SK-N-SH treated with all-trans-retinoic acid at 6 μM for 48 hours (cell line): ENCODE results near the gene SEH1L.

Source experiments
- ATAC-seq: fragments of 200-7000 bp; cut with Tn5 transposase; 3 replicates; pipeline ENCODE4 v1.9.1; 2020; ENCODE audit warnings: mild to moderate bottlenecking, moderate library complexity
- ARNTL ChIP-seq: fragments of 450-650 bp; formaldehyde crosslinking; IDR thresholded peaks from 2 replicates; pipeline ENCODE4 v1.5.0; 2020; ENCODE audit warnings: low read depth, mild to moderate bottlenecking, moderate library complexity, borderline replicate concordance
- BACH2 ChIP-seq: fragments of 250-450 bp; sonication (Bioruptor Pico); IDR thresholded peaks from 2 replicates; pipeline ENCODE4 v1.9.0; 2021; ENCODE audit warnings: mild to moderate bottlenecking, borderline replicate concordance
- CSDC2 ChIP-seq: fragments of 250-450 bp; sonication (Bioruptor Pico); IDR thresholded peaks from 2 replicates; pipeline ENCODE4 v1.5.0; 2020; ENCODE audit warnings: mild to moderate bottlenecking, moderate library complexity
- ESRRG ChIP-seq: fragments of 250-450 bp; sonication (Bioruptor Pico); IDR thresholded peaks from 2 replicates; pipeline ENCODE4 v1.6.1; 2021; ENCODE audit warnings: mild to moderate bottlenecking
- GLIS3 ChIP-seq: fragments of 250-450 bp; sonication (Bioruptor Pico); IDR thresholded peaks from 2 replicates; pipeline ENCODE4 v1.5.0; 2020; ENCODE audit warnings: mild to moderate bottlenecking, moderate library complexity
- ISL1 ChIP-seq: fragments of 250-450 bp; sonication (Bioruptor Pico); IDR thresholded peaks from 2 replicates; pipeline ENCODE4 v2.1.2; 2022; ENCODE audit warnings: mild to moderate bottlenecking, moderate library complexity
- OSR1 ChIP-seq: fragments of 250-450 bp; sonication (Bioruptor Pico); IDR thresholded peaks from 2 replicates; pipeline ENCODE4 v1.8.0; 2022; ENCODE audit warnings: moderate library complexity, mild to moderate bottlenecking, inconsistent platforms
- PATZ1 ChIP-seq: fragments of 250-450 bp; sonication (Bioruptor Pico); IDR thresholded peaks from 2 replicates; pipeline ENCODE4 v1.8.0; 2020; ENCODE audit warnings: mild to moderate bottlenecking, moderate library complexity, borderline replicate concordance
- PPARA ChIP-seq: fragments of 250-450 bp; sonication (Bioruptor Pico); IDR thresholded peaks from 2 replicates; pipeline ENCODE4 v1.5.0; 2020; ENCODE audit warnings: mild to moderate bottlenecking, borderline replicate concordance
- RARB ChIP-seq: fragments of 250-450 bp; sonication (Bioruptor Pico); IDR thresholded peaks from 2 replicates; pipeline ENCODE4 v1.8.0; 2021; ENCODE audit warnings: mild to moderate bottlenecking, moderate library complexity
- SNAI2 ChIP-seq: fragments of 250-450 bp; sonication (Bioruptor Pico); IDR thresholded peaks from 2 replicates; pipeline ENCODE4 v1.5.0; 2020; ENCODE audit warnings: mild to moderate bottlenecking, moderate library complexity
- TOX ChIP-seq: fragments of 250-450 bp; sonication (Bioruptor Pico); IDR thresholded peaks from 2 replicates; pipeline ENCODE4 v1.8.0; 2021; ENCODE audit warnings: mild to moderate bottlenecking, moderate library complexity, borderline replicate concordance
- ZC3H10 ChIP-seq: fragments of 250-450 bp; sonication (Bioruptor Pico); IDR thresholded peaks from 2 replicates; pipeline ENCODE4 v1.5.1; 2021; ENCODE audit warnings: mild to moderate bottlenecking, moderate library complexity
- ZFP3 ChIP-seq: fragments of 250-450 bp; sonication (Bioruptor Pico); IDR thresholded peaks from 2 replicates; pipeline ENCODE4 v1.5.0; 2020; ENCODE audit warnings: mild to moderate bottlenecking, moderate library complexity
- ZFP30 ChIP-seq: fragments of 450-650 bp; formaldehyde crosslinking; IDR thresholded peaks from 2 replicates; pipeline ENCODE4 v1.5.0; 2022; ENCODE audit warnings: mild to moderate bottlenecking, moderate library complexity
- ZNF565 ChIP-seq: fragments of 450-650 bp; formaldehyde crosslinking; conservative IDR thresholded peaks from 2 replicates; pipeline ENCODE4 v1.5.0; 2020; ENCODE audit warnings: low read depth, mild to moderate bottlenecking, moderate library complexity
- ZNF70 ChIP-seq: fragments of 450-650 bp; formaldehyde crosslinking; IDR thresholded peaks from 2 replicates; pipeline ENCODE4 v1.5.0; 2020; ENCODE audit warnings: mild to moderate bottlenecking, moderate library complexity
- ZNF8 ChIP-seq: fragments of 450-650 bp; formaldehyde crosslinking; IDR thresholded peaks from 2 replicates; pipeline ENCODE4 v1.5.0; 2020; ENCODE audit warnings: mild to moderate bottlenecking, moderate library complexity
- TF ChIP-seq, protein P1 (sequence below): fragments of 250-450 bp; sonication (Bioruptor Pico); IDR thresholded peaks from 2 replicates; pipeline ENCODE4 v1.5.0; 2020; ENCODE audit warnings: mild to moderate bottlenecking, moderate library complexity
- TF ChIP-seq, protein P2 (sequence below): fragments of 250-450 bp; sonication (Bioruptor Pico); IDR thresholded peaks from 2 replicates; pipeline ENCODE4 v1.8.0; 2021; ENCODE audit warnings: low read depth, mild to moderate bottlenecking, moderate library complexity, borderline replicate concordance
- TF ChIP-seq, protein P3 (sequence below): fragments of 250-450 bp; sonication (Bioruptor Pico); IDR thresholded peaks from 2 replicates; pipeline ENCODE4 v1.5.1; 2021; ENCODE audit warnings: mild to moderate bottlenecking, moderate library complexity

Gene SEH1L

GRCh38 chr18:12990123-12990475, 42.3 kb downstream of the SEH1L start:
- TF ChIP-seq GLIS3 (no peak), ISL1 (CRISPR knock-in tag) (no peak), OSR1 (CRISPR knock-in tag) (no peak), PATZ1 (CRISPR knock-in tag) (no peak)
- TF ChIP-seq, protein P1, sequence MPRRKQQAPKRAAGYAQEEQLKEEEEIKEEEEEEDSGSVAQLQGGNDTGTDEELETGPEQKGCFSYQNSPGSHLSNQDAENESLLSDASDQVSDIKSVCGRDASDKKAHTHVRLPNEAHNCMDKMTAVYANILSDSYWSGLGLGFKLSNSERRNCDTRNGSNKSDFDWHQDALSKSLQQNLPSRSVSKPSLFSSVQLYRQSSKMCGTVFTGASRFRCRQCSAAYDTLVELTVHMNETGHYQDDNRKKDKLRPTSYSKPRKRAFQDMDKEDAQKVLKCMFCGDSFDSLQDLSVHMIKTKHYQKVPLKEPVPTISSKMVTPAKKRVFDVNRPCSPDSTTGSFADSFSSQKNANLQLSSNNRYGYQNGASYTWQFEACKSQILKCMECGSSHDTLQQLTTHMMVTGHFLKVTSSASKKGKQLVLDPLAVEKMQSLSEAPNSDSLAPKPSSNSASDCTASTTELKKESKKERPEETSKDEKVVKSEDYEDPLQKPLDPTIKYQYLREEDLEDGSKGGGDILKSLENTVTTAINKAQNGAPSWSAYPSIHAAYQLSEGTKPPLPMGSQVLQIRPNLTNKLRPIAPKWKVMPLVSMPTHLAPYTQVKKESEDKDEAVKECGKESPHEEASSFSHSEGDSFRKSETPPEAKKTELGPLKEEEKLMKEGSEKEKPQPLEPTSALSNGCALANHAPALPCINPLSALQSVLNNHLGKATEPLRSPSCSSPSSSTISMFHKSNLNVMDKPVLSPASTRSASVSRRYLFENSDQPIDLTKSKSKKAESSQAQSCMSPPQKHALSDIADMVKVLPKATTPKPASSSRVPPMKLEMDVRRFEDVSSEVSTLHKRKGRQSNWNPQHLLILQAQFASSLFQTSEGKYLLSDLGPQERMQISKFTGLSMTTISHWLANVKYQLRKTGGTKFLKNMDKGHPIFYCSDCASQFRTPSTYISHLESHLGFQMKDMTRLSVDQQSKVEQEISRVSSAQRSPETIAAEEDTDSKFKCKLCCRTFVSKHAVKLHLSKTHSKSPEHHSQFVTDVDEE (CRISPR knock-in tag): no peak
- TF ChIP-seq, protein P2, sequence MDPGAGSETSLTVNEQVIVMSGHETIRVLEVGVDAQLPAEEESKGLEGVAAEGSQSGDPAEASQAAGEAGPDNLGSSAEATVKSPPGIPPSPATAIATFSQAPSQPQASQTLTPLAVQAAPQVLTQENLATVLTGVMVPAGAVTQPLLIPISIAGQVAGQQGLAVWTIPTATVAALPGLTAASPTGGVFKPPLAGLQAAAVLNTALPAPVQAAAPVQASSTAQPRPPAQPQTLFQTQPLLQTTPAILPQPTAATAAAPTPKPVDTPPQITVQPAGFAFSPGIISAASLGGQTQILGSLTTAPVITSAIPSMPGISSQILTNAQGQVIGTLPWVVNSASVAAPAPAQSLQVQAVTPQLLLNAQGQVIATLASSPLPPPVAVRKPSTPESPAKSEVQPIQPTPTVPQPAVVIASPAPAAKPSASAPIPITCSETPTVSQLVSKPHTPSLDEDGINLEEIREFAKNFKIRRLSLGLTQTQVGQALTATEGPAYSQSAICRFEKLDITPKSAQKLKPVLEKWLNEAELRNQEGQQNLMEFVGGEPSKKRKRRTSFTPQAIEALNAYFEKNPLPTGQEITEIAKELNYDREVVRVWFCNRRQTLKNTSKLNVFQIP (CRISPR knock-in tag): no peak
- ATAC-seq: no peak

DNA sequence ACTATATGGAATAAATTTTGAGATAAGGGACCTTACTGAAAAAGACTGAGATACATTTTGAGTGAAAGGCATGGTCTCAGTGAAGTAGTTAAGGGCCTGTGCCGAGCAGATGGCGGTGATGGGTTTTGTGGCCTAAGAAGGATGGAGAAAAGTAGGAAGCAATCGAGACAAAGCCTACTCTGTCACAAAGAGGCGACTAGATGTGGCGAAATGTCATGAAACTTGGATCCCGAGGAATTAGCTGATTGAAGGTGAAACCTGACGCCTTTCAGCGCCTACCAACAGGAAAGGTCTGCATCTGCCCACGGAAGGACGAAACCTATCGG, 42.8 kb downstream of the SEH1L start:
- ATAC-seq: peak; percentile 7
- TF ChIP-seq, protein P1 (CRISPR knock-in tag): no peak
- TF ChIP-seq SNAI2 (no peak), ZNF565 (CRISPR knock-in tag) (no peak), ZFP3 (CRISPR knock-in tag) (no peak), ZNF70 (CRISPR knock-in tag) (no peak), RARB (no peak), BACH2 (CRISPR knock-in tag) (no peak), TOX (CRISPR knock-in tag) (no peak), ZC3H10 (CRISPR knock-in tag) (no peak), CSDC2 (CRISPR knock-in tag) (no peak)
- TF ChIP-seq, protein P3, sequence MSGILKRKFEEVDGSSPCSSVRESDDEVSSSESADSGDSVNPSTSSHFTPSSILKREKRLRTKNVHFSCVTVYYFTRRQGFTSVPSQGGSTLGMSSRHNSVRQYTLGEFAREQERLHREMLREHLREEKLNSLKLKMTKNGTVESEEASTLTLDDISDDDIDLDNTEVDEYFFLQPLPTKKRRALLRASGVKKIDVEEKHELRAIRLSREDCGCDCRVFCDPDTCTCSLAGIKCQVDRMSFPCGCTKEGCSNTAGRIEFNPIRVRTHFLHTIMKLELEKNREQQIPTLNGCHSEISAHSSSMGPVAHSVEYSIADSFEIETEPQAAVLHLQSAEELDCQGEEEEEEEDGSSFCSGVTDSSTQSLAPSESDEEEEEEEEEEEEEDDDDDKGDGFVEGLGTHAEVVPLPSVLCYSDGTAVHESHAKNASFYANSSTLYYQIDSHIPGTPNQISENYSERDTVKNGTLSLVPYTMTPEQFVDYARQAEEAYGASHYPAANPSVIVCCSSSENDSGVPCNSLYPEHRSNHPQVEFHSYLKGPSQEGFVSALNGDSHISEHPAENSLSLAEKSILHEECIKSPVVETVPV (CRISPR knock-in tag): no peak
- TF ChIP-seq, protein P2 (CRISPR knock-in tag): no peak

- peak; percentile 95 for ATAC-seq
- TF ChIP-seq, protein P2 (CRISPR knock-in tag): no peak
- TF ChIP-seq ZNF8: no peak
- TF ChIP-seq ZFP3 (CRISPR knock-in tag): no peak
- TF ChIP-seq, protein P3 (CRISPR knock-in tag): no peak
- TF ChIP-seq RARB: no peak
- no peak for TF ChIP-seq ARNTL (CRISPR knock-in tag)
- TF ChIP-seq BACH2 (CRISPR knock-in tag): no peak
- no peak for TF ChIP-seq PPARA (CRISPR knock-in tag)
- TF ChIP-seq ZC3H10 (CRISPR knock-in tag): no peak
- TF ChIP-seq ZNF565 (CRISPR knock-in tag): no peak
- no peak for TF ChIP-seq ESRRG
- TF ChIP-seq GLIS3: no peak
- TF ChIP-seq ZFP30 (CRISPR knock-in tag): no peak
Observed at GRCh38 chr18:12990967-12991820, 43.4 kb downstream of the SEH1L start, which contains the start of gene CEP192. CEP192 (plus strand) TSS chr18:12991362; CDS start chr18:12999425, 8,063 bp downstream.
